ENCODE results near the gene SOX13.

- no peak for TF ChIP-seq NKRF (IDR thresholded peaks at IDR 0.05; ENCODE audit: borderline replicate concordance)
- TF ChIP-seq GATA2 (CRISPR knock-in tag; IDR thresholded peaks at IDR 0.05): no peak
- no peak for TF ChIP-seq CREB1 (IDR thresholded peaks at IDR 0.05)
- no peak for TF ChIP-seq CREB1 (CRISPR knock-in tag; IDR thresholded peaks at IDR 0.05)
- no peak for TF ChIP-seq NONO (IDR thresholded peaks at IDR 0.05; ENCODE audit: low read depth in 2 of 2, low read length in 1 of 2)
- TF ChIP-seq YBX1 (IDR thresholded peaks at IDR 0.05): no peak
- no peak for TF ChIP-seq EZH2 (IDR thresholded peaks at IDR 0.05; ENCODE audit: borderline replicate concordance, low read depth, low read length)
- peak; percentile 96 to 99 (median 98) for TF ChIP-seq CTCF (IDR thresholded peaks at IDR 0.05 in 2 of 3, conservative IDR thresholded peaks at IDR 0.05 in 1 of 3; ENCODE audit: insufficient read depth in 2 of 3, low read depth in 1 of 3, low read length in 3 of 3)
- no peak for TF ChIP-seq PTBP1 (IDR thresholded peaks at IDR 0.05; ENCODE audit: low read depth, low read length)
Measured at GRCh38 chr1:204162494-204163074, 89.7 kb downstream of the SOX13 start.
